LNCaP clone FGC (cell line): Measurements from ENCODE around the gene PRICKLE4.
A peak's percentile ranks its signal among the peaks of the same experiment; 100 is the strongest.

Experiments used
- DNase-seq: peaks from one replicate; pipeline ENCODE4 v3.0.0-alpha.2; 2011; ENCODE audit warnings: low read depth
- H3K4me3 ChIP-seq: 2 replicates; pipeline ENCODE4 v1.5.1; 2011; ENCODE audit warnings: mild to moderate bottlenecking, low read depth, low read length, control low read depth
- CTCF ChIP-seq: IDR thresholded peaks from 2 replicates; pipeline ENCODE4 v1.5.1; 2012; ENCODE audit warnings: mild to moderate bottlenecking; ENCODE audit not compliant: control insufficient read depth, insufficient read depth; ENCODE audit errors: extremely low read depth

The PRICKLE4 gene

GRCh38 chr6:41775293-41775882 lies 5.2 kb upstream of the PRICKLE4 start:
- TF ChIP-seq CTCF = no peak
- H3K4me3 ChIP-seq = no peak overlapping the region
- DNase-seq = no peak

- no peak for TF ChIP-seq CTCF
- no peak for DNase-seq
Measured at GRCh38 chr6:41777551-41778285, 2.9 kb upstream of the PRICKLE4 start.

GRCh38 chr6:41778895-41779294 lies 1.7 kb upstream of the PRICKLE4 start:
- no peak for TF ChIP-seq CTCF
- H3K4me3 ChIP-seq = peak overlapping the region; percentile 77

More at GRCh38 chr6:41777551-41778285, 2.9 kb upstream of the PRICKLE4 start:
- no peak overlapping the region for H3K4me3 ChIP-seq

GRCh38 chr6:41779336-41779735 lies 1.2 kb upstream of the PRICKLE4 start:
- H3K4me3 ChIP-seq = peak overlapping the region; percentile 77
- no peak for DNase-seq
- TF ChIP-seq CTCF = no peak

More at GRCh38 chr6:41778895-41779294, 1.7 kb upstream of the PRICKLE4 start:
- DNase-seq = no peak

- DNase-seq = peak; percentile 72
- peak within 1 kb of the TSS; percentile 77 for H3K4me3 ChIP-seq
- peak; percentile 99 for TF ChIP-seq CTCF
Measured at GRCh38 chr6:41779788-41780550, 613 bp upstream of the PRICKLE4 start, which contains the start of gene FRS3. FRS3 (minus strand) TSS chr6:41779900; CDS start chr6:41776987, 2,913 bp downstream.

GRCh38 chr6:41781366-41781730 lies 766 bp downstream of the PRICKLE4 start:
- DNase-seq = peak; percentile 44
- TF ChIP-seq CTCF = no peak
- H3K4me3 ChIP-seq = peak overlapping the region; percentile 77
